Measurements from ENCODE around the gene CAPN9.

DNA sequence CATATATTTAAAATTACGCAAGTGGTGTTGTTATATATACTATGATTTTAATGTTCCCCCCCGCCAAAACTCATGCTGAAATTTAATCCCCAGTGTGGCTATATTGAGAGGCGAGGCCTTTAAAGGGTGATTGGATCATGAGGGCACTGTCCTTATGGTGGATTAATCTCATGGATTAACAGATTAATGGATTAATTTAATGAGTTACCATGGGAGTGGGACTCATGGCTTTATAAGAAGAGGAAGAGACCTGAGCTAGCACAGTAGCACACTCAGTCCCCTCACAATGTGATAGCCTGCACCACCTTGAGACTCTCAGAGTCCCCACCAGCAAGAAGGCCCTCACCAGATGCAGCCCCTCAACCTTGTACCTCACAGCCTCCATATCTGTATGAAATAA lies 86.3 kb downstream of the CAPN9 start:
- TF ChIP-seq, protein P1, sequence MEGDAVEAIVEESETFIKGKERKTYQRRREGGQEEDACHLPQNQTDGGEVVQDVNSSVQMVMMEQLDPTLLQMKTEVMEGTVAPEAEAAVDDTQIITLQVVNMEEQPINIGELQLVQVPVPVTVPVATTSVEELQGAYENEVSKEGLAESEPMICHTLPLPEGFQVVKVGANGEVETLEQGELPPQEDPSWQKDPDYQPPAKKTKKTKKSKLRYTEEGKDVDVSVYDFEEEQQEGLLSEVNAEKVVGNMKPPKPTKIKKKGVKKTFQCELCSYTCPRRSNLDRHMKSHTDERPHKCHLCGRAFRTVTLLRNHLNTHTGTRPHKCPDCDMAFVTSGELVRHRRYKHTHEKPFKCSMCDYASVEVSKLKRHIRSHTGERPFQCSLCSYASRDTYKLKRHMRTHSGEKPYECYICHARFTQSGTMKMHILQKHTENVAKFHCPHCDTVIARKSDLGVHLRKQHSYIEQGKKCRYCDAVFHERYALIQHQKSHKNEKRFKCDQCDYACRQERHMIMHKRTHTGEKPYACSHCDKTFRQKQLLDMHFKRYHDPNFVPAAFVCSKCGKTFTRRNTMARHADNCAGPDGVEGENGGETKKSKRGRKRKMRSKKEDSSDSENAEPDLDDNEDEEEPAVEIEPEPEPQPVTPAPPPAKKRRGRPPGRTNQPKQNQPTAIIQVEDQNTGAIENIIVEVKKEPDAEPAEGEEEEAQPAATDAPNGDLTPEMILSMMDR (IDR thresholded peaks at IDR 0.05), result no peak
- TF ChIP-seq POLR2AphosphoS5 (IDR thresholded peaks at IDR 0.05), result no peak
- TF ChIP-seq POLR2A (IDR thresholded peaks at IDR 0.05), result no peak

All from prostate gland (tissue), 2 donors.